GM18519 (cell line): ENCODE data around the gene CILP2.

Experiments used
- ATAC-seq: cut with Tn5 transposase; IDR thresholded peaks from one replicate; pipeline ENCODE4 v1.9.1; 2021; ENCODE audit warnings: mild to moderate bottlenecking, moderate library complexity; ENCODE audit not compliant: unreplicated experiment, low FRiP score

The CILP2 gene

DNA sequence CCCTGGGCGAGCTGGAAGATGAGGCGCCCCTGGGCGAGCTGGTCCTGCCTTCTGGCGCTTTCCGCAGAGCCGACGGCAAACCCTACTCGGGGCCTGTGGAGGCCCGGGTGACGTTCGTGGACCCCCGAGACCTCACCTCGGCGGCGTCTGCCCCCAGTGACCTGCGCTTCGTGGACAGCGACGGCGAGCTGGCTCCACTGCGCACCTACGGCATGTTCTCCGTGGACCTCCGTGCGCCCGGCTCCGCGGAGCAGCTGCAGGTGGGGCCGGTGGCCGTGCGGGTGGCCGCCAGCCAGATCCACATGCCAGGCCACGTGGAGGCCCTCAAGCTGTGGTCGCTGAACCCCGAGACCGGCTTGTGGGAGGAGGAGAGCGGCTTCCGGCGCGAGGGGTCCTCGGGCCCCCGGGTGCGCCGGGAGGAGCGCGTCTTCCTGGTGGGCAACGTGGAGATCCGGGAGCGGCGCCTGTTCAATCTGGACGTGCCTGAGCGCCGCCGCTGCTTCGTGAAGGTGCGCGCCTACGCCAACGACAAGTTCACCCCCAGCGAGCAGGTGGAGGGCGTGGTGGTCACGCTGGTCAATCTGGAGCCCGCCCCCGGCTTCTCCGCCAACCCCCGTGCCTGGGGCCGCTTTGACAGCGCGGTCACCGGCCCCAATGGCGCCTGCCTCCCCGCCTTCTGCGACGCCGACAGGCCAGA, 6.3 kb downstream of the CILP2 start:
- ATAC-seq, result no peak

- no peak for ATAC-seq
Observed at GRCh38 chr19:19544954-19545591, 7.0 kb downstream of the CILP2 start.

- ATAC-seq, result no peak
Observed at GRCh38 chr19:19545707-19546106, 7.6 kb downstream of the CILP2 start.

GRCh38 chr19:19546751-19547162, 8.7 kb downstream of the CILP2 start:
- no peak for ATAC-seq

GRCh38 chr19:19547674-19548336, 9.7 kb downstream of the CILP2 start:
- ATAC-seq, result no peak

DNA sequence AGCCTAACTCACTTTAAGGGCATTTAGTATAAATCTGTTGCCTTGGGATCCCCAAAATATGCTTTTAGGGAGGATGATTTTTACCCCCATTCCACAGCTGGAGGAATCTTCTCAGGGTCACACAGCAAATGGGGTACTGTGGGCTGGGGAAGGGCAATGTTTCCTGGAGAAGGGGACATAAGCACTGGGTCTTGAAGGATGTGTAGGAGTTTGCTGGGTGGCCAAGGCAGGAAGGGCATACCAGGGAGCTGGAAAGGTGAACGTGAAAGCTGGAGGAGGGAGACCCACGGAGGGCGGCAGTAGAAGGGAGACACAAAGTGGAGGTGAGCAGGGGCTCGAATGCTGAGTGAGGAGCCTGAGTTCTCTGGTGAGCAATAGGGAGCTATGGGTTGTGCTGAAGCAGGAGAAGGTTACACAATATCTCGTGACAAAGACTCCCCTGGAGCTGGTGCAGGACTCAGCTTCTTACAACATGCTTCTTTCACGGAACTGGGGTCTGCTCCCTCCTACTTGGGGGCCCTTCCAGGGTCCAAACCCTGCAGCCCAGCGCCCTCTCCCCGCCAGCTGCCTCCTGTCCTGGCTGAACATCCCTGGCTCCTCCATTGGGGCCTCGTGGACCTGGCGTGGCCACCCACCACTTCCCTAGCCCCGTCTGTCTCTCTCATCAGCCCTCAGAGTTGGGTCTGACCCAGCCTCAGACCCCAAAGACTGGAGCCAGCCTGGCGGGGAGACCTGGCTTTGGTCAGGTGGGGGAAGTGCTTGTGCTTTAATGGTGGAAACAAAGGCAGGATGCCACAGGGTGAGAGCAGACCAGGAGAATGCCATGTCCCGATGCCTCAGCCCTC, 11.1 kb downstream of the CILP2 start:
- ATAC-seq, result no peak

GRCh38 chr19:19549804-19550464, 11.9 kb downstream of the CILP2 start:
- no peak for ATAC-seq

DNA sequence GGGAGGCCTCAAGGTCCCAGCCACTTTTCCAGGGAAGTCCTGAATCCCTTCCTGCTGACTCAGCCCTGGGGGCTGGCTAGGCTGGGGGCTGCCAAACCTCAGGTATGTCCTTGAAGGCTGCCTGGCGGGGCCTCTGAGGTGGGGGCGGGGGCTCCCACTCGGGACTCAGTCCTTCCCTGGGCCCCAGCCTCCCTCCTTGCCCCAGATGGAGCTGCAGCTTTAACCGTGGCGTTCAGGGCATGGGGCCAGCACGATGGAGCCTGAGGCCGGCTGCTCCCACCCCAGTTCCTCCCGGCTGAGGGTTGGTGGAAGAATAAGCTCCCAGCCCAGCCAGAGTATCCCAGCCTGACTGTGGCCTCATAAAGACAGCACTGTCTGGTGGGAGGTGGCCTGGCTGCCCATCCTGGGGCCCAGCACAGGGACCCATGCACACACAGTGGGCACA, 12.4 kb downstream of the CILP2 start:
- ATAC-seq, result no peak

DNA sequence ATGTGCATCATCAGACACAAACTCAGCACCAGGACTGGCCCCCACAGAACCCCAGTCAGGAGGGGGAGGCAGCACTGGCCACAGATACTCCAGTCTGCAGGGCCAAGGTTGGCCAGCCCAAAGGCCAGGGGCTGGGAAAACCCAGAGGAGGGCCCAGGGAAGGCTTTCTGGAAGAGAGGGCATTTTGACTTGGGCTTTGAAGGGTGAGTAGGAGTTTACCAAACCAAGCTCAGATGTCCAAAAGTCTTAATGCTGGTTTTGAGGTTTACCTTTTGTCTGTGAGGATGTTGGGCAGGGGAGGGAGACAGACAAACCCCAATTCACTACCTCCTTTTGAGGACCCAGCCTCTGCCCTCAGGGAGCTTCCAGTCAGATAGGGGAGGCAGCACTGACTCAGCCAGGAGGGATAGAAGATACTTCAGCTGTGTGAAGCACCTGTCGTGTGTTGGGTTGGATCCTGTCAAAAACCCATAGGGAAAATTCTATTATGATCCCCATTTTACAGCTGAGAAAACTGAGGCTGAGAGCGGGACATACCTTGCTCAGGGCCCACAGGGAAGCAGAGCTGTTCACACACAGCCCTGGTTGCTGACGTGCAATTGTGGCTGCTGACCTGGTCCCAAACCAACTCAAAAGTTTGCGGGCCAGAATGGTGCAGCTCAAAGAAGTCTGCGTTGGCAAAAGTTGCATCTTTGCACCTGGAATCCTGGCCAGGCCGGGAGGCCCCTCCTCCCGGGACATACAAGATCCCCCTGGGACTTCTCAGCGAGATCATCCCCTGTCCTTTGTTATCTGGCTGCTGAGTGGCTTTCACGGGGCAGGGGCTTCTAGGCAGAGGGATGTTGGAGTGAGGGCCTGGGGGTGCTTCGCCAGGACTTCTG, 13.1 kb downstream of the CILP2 start:
- ATAC-seq, result no peak

DNA sequence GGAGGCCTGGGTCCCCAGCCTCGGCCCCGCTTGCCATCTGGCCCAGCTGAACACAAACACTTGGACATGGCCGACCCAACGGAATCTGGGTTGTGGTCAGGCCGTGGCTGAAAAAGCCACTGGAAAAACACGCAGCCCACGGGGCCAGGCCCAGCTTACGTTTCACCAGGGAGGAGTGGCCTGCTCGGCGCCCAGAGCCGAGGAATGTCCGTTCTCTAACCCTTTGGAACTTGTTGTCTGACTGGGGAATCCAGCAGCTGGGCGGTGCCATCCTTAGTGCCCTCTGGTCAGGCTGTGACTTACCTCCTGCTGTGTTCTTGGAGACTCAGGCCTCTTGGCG, 13.8 kb downstream of the CILP2 start:
- ATAC-seq, result no peak

GRCh38 chr19:19552798-19553197, 14.7 kb downstream of the CILP2 start:
- no peak for ATAC-seq

- ATAC-seq, result no peak
Observed at GRCh38 chr19:19553670-19554069, 15.6 kb downstream of the CILP2 start.

DNA sequence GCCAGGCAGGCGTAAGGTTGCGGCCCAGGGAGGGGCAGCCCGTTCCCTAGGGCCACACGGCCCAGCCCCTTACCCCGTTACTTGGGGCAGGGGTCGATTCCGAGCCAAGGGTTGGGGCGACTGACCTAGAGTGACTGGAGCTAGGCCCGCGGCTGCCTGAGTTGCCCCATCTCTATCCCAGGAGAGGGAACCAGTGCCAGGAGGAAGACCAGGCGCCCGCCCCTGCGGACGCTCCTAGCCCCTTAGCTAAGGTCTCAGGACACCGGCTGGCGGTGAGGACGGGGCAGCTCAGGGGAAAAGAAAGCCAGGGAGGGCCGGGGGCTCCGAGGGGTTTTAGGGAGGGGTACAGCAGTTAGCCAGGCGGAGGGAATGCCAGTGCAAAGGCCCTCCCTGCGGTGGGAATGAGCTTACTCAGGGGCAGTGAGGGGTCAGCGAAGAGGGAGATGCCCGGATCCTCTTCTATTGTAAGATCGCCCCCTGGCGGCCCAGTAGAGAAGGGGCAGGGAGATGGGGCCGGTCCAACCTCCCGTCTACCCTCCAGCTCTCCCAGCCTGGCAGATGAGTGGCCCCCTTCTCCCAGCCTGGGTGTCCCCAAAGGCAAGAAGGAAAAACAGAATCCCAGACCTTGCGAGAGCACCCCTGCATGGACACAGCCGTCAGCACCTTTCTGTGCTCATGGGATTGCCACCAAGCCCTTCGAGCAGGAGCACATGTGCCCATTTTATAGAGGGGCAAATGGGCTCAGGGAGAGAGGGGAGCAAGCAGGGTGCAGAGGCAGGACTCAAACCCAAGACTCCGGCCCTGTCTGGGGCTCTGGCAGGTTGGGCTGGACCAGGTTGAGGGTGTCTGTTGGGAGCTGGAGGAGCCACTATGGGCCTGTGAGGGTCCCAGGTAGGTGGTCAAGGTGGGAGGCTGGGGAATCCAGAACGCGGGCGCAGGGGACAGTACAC, 16.3 kb downstream of the CILP2 start:
- ATAC-seq, result no peak

GRCh38 chr19:19558055-19558454, 20.0 kb downstream of the CILP2 start:
- no peak for ATAC-seq

DNA sequence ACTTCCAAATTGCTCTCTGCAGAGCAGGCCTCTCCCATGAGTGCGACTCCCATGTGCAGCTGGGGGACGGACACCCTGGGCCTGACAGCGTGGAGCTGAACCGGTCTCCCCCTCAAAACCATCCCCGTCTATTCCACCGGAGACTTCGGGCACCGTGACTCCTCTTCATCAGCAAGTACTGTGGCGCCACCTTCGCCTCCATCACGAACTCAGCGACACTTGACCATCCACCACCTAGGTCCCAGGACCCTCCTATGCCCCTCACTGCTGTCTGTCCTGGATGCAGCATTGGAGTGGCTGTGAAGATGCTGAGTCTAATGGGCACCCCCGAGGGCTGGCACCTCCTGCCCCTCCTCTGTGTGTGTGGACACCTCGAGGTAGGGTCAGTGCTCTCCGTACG, 20.6 kb downstream of the CILP2 start:
- no peak for ATAC-seq

DNA sequence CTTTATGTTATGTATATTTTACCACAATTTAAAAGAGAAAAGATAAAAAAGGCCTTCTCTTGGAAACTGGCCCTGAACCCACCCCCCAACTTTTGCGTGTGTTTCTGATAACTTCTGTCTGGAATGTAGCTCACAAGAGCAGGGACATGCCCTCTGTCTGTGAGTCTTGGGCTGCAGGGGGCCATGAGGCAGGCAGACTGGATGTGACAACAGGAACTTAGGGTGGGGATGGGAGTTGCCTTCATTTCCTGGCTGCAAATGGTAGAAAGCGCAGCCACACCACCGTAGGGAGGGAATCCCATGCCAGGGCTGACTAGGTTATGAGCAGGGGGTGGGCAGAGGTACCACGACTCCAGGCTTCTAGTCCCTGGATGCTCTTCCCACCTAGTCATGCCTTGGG, 21.9 kb downstream of the CILP2 start:
- ATAC-seq, result no peak

DNA sequence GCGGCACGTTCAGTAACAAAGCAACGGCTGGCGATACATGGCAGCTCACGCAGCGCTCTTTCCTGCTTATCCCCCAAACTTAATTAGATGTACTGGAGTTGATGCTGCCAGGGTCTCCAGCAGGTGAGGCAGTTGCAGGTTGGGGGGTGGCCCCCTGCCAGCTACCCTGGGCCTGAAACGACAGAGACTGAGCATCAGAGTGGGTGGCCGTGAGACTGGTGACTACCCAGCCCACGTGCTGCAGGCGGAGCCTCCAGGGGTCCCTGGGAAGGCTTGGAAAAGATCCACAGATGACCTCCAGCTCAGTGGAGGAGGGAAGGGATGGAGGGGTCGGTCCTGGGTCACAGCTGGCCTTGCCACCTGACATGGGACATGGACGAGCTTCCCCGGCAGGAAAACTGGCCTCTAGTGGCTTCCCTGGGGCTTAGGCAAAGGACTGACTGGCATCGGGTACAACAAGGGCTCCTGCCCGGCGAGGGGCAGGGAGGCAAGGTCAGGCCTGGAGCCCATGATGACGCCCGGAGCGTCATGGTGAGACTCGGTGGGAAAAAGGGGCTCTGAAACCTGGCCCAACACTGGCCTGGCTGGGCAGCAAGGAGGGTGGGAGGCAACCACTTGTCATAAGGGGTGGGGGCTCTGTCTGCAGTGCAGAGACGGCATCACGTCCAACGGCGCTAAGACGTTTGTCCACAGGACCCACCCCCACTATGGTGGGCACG, 24.0 kb downstream of the CILP2 start:
- ATAC-seq, result no peak
